Stomach (tissue), 9 donors: ENCODE data around the gene AK2. TPM values are rescaled to one million over a fixed set of nuclear protein-coding genes. Genes with fewer than 3 reads are reported as not detected.

Experiments used
- DNase-seq, 2 donors: peaks; one replicate each; pipeline versions ENCODE4 v3.0.0 to v3.0.0-alpha.2; 2013 to 2019
- H3K27ac ChIP-seq, 5 donors: fragments of 200-600 bp in 4 of 5; sonication (generic) in 4 of 5; one replicate each; pipeline ENCODE4 v1.5.1; 2013 to 2019; ENCODE audit warnings: mild to moderate bottlenecking in 1 of 5, moderate library complexity in 1 of 5
- H3K27me3 ChIP-seq, 3 donors: fragments of 200-600 bp; sonication (generic); one replicate each; pipeline ENCODE4 v1.5.1; 2017 to 2019; ENCODE audit warnings: mixed run types in 1 of 3
- H3K36me3 ChIP-seq, 4 donors: fragments of 200-600 bp; sonication (generic); 1 replicate in 3 of 4; 2 replicates in 1 of 4; pipeline ENCODE4 v1.5.1; 2016 to 2019
- H3K4me1 ChIP-seq, 4 donors: fragments of 200-600 bp; sonication (generic); one replicate each; pipeline ENCODE4 v1.5.1; 2016 to 2019
- H3K4me3 ChIP-seq, 4 donors: fragments of 200-600 bp; sonication (generic) in 3 of 4; one replicate each; pipeline ENCODE4 v1.5.1; 2016 to 2019; ENCODE audit warnings: mild to moderate bottlenecking in 1 of 4
- H3K9me3 ChIP-seq, 4 donors: fragments of 200-600 bp; sonication (generic); one replicate each; pipeline ENCODE4 v1.5.1; 2016 to 2019
- CTCF ChIP-seq, 7 experiments: fragments of 450-650 bp in 4 of 7; fragments of 200-600 bp in 3 of 7; sonication (generic) in 3 of 7; IDR thresholded peaks; one replicate each; pipeline ENCODE4 v1.5.1; 2016 to 2019; ENCODE audit warnings: antibody characterized with exemption in 7 of 7, control low read depth in 2 of 7, mild to moderate bottlenecking in 1 of 7
- EP300 ChIP-seq: sonication (generic); formaldehyde crosslinking; IDR thresholded peaks from one replicate; pipeline ENCODE4 v1.6.1; 2017; ENCODE audit warnings: antibody characterized with exemption
- POLR2A ChIP-seq, 4 donors: fragments of 450-650 bp; IDR thresholded peaks; one replicate each; pipeline ENCODE4 v1.6.1; 2016; ENCODE audit warnings: antibody characterized with exemption in 4 of 4, control low read depth in 2 of 4, mild to moderate bottlenecking in 1 of 4, moderate library complexity in 1 of 4
- POLR2AphosphoS5 ChIP-seq, 3 donors: sonication (generic); formaldehyde crosslinking; IDR thresholded peaks; one replicate each; pipeline ENCODE4 v1.6.1; 2016; ENCODE audit warnings: antibody characterized with exemption in 3 of 3
- WGBS, 5 donors: extraction: QIAGEN DNeasy Blood & Tissue Kit in 3 of 5; methylation state at CpG; one replicate each; pipeline versions ENCODE4 v1.1.5 to v1.1.7; 2013 to 2018; 5-methylcytosine and 5-hydroxymethylcytosine counted together
- intact Hi-C: fragments of 100-400 bp; cut with DNase I; formaldehyde crosslinking; loops from one replicate; pipeline ENCODE4 v1.15.1; 2023; ENCODE audit warnings: low total_unique reads
- polyA plus RNA-seq, 3 donors: library from polyadenylated mRNA; stranded (reverse); fragments of 200-250 nt; gene quantifications; one replicate each; pipeline ENCODE4 v1.2.3, GENCODE V29; 2013
- total RNA-seq, 5 donors: library from RNA; depleted of rRNA; stranded (reverse); fragments of >200 nt; gene quantifications; one replicate each; pipeline versions ENCODE4 v1.1.0 to v1.2.3, GENCODE V29; 2014 to 2016
- donor health status: healthy with polysubstance abuse.
- donor health status: Bipolar disorder and iron deficiency.
- donor health status: healthy.

The AK2 gene
- total and polyA plus RNA-seq, 8 donors: 71.0 to 263 (median 115) TPM

GRCh38 chr1:32967888-32968568 is 68.7 kb downstream of the AK2 start:
- Histone ChIP-seq H3K4me3 (no peak overlapping the region), H3K27ac (no peak overlapping the region), H3K36me3 (no peaks in the 10 kb centered on the region), H3K9me3 (no peaks in the 10 kb centered on the region), H3K27me3 (peaks cover 0 to 9% (median 3%) of the 10 kb centered on the region in 3 donors), H3K4me1 (peaks cover 4 to 24% (median 13%) of the 10 kb centered on the region in 4 donors)
- no peak for DNase-seq
- WGBS, 5 donors: 57 to 60% (median 59%) methylated on average over 4 of the region's 4 CpGs
- TF ChIP-seq CTCF (IDR thresholded peaks at IDR 0.05) (no peak), POLR2A (IDR thresholded peaks at IDR 0.05) (no peak)
- intact Hi-C loops: no loop called here

- Histone ChIP-seq H3K9me3 (no peaks in the 10 kb centered on the region), H3K36me3 (no peaks in the 10 kb centered on the region), H3K27ac (no peak overlapping the region), H3K4me3 (no peak overlapping the region), H3K4me1 (peaks cover 11 to 24% (median 17%) of the 10 kb centered on the region in 4 donors), H3K27me3 (no peaks in the 10 kb centered on the region)
- TF ChIP-seq POLR2AphosphoS5 (IDR thresholded peaks at IDR 0.05) (no peak), POLR2A (IDR thresholded peaks at IDR 0.05) (no peak)
- intact Hi-C loops: no loop called here
- DNase-seq: no peak
- 80 to 88% (median 86%) methylated on average over 2 of the region's 2 CpGs for WGBS, 5 donors
Measured at GRCh38 chr1:32966900-32967299, 69.8 kb downstream of the AK2 start.

- no peaks in the 10 kb centered on the region for H3K27me3 ChIP-seq
- no peaks in the 10 kb centered on the region for H3K9me3 ChIP-seq
- no peaks in the 10 kb centered on the region for H3K36me3 ChIP-seq
- H3K27ac ChIP-seq: peak overlapping the region in 4 of 5 donors; percentile 93 to 99 (median 96)
- no peak for TF ChIP-seq POLR2A (IDR thresholded peaks at IDR 0.05)
- no peak for TF ChIP-seq CTCF (IDR thresholded peaks at IDR 0.05)
- no peak for TF ChIP-seq POLR2AphosphoS5 (IDR thresholded peaks at IDR 0.05)
- TF ChIP-seq EP300: no peak
- intact Hi-C loops: no loop called here
- no peak for DNase-seq
- 72 to 76% (median 74%) methylated on average over 5 of the region's 5 CpGs for WGBS, 5 donors
- H3K4me3 ChIP-seq: peak overlapping the region; percentile 75 to 100 (median 90)
- H3K4me1 ChIP-seq: peaks cover 11 to 36% (median 32%) of the 10 kb centered on the region in 4 donors
Measured at GRCh38 chr1:32965251-32965747, 71.4 kb downstream of the AK2 start.

GRCh38 chr1:32964461-32965250 is 72.0 kb downstream of the AK2 start, which contains the start of gene RNF19B:
Gene RNF19B (minus strand): TSS chr1:32964809. CDS start chr1:32964685, 124 bp downstream.
- H3K27me3 ChIP-seq: no peaks in the 10 kb centered on the region
- no peaks in the 10 kb centered on the region for H3K9me3 ChIP-seq
- peak; percentile 97 to 98 for DNase-seq
- H3K27ac ChIP-seq: peak within 1 kb of the TSS; percentile 93 to 100 (median 97)
- H3K4me3 ChIP-seq: peak within 1 kb of the TSS; percentile 75 to 100 (median 90)
- intact Hi-C loops: no loop called here
- peaks cover 11 to 39% (median 37%) of the 10 kb centered on the region in 4 donors for H3K4me1 ChIP-seq
- WGBS, 5 donors: 1 to 2% (median 1%) methylated on average over 20 to 83 of the region's 83 CpGs
- no peaks in the 10 kb centered on the region for H3K36me3 ChIP-seq
- TF ChIP-seq CTCF (IDR thresholded peaks at IDR 0.05) (peak in 2 of 7 experiments; percentile 22 to 32), POLR2AphosphoS5 (IDR thresholded peaks at IDR 0.05) (peak; percentile 96 to 100 (median 100)), EP300 (no peak), POLR2A (IDR thresholded peaks at IDR 0.05) (peak in 2 of 4 donors; percentile 19 to 78)
